GM18502 (cell line): ENCODE measurements around the gene SLC25A25.

Experiments used
- ATAC-seq: cut with Tn5 transposase; IDR thresholded peaks from one replicate; pipeline ENCODE4 v1.9.1; 2021; ENCODE audit warnings: mild to moderate bottlenecking; ENCODE audit not compliant: unreplicated experiment, poor library complexity

Gene SLC25A25

GRCh38 chr9:128139621-128140020 is 71.6 kb downstream of the SLC25A25 start:
- no peak for ATAC-seq

- no peak for ATAC-seq
Observed at GRCh38 chr9:128141604-128142003, 73.6 kb downstream of the SLC25A25 start.

GRCh38 chr9:128142061-128142460 is 74.0 kb downstream of the SLC25A25 start:
- ATAC-seq, result no peak

GRCh38 chr9:128142596-128142995 is 74.6 kb downstream of the SLC25A25 start:
- ATAC-seq, result no peak

GRCh38 chr9:128143525-128144238 is 75.7 kb downstream of the SLC25A25 start:
- no peak for ATAC-seq

- no peak for ATAC-seq
Observed at GRCh38 chr9:128144239-128145181, 76.5 kb downstream of the SLC25A25 start.

GRCh38 chr9:128145536-128145935 is 77.5 kb downstream of the SLC25A25 start:
- no peak for ATAC-seq

GRCh38 chr9:128145951-128146351 is 77.9 kb downstream of the SLC25A25 start:
- no peak for ATAC-seq

GRCh38 chr9:128146591-128147120 is 78.6 kb downstream of the SLC25A25 start:
- ATAC-seq, result no peak

GRCh38 chr9:128148509-128149000 is 80.5 kb downstream of the SLC25A25 start:
- no peak for ATAC-seq

- ATAC-seq, result no peak
Observed at GRCh38 chr9:128149001-128149701, 81.1 kb downstream of the SLC25A25 start, which contains the start of gene LCN2. Gene LCN2 (plus strand): TSS chr9:128149453. CDS start chr9:128149526, 73 bp downstream.

GRCh38 chr9:128149951-128150593 is 82.0 kb downstream of the SLC25A25 start:
- no peak for ATAC-seq

- ATAC-seq, result no peak
Observed at GRCh38 chr9:128150594-128151308, 82.7 kb downstream of the SLC25A25 start.

- no peak for ATAC-seq
Observed at GRCh38 chr9:128151309-128152132, 83.5 kb downstream of the SLC25A25 start.

- no peak for ATAC-seq
Observed at GRCh38 chr9:128152133-128153059, 84.4 kb downstream of the SLC25A25 start.

GRCh38 chr9:128153060-128153946 is 85.3 kb downstream of the SLC25A25 start:
- ATAC-seq, result no peak
